ENCODE results near the gene SLC17A3.

The SLC17A3 gene, protein sequence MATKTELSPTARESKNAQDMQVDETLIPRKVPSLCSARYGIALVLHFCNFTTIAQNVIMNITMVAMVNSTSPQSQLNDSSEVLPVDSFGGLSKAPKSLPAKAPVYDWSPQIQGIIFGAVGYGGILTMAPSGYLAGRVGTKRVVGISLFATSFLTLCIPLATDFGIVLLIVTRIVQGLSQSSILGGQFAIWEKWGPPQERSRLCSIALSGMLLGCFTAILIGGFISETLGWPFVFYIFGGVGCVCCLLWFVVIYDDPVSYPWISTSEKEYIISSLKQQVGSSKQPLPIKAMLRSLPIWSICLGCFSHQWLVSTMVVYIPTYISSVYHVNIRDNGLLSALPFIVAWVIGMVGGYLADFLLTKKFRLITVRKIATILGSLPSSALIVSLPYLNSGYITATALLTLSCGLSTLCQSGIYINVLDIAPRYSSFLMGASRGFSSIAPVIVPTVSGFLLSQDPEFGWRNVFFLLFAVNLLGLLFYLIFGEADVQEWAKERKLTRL

DNA sequence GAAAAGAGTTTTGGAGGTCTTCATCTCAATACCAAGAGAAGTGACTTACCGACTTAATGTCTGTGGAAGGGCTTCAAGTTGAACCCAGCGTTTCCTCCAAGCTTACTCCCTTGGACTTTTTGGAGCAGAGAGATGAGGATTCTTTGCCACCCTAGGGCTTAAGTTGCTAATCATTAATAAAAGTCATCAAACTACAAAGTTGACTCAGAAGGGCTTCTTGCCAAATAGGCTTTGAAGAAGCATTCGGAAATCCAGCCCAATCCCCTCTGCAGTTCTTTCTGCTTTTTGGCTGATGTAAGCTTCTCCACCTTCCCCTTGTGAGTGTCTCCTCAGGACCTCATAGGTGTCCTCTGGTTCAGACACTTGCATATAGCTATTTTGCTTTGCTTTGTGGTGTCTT is at the start of gene SLC17A3:
Gene SLC17A3, minus strand, starts transcription at position 126 of the 400 bp plus-strand sequence. CDS start 5,856 bp downstream, outside the sequence.
- no peak for DNase-seq

DNA sequence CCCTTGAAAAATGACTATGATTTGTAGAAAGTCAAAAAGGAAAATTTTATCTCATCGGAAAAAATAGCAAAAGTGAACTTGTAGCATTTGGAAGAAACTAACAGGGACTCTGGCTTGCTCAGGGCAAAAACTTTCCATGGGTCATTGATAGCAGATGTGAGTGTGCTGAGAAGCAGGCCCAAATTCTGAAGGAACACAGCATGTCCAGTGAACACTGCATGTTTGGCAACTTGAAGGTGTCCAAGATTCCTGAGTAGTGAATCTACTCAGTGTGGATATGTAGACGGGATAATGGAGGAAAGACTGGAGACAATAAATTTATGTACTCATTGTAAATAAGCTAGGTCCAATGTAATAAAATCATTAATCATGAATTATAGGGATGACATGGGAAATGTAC is 48.3 kb upstream of the SLC17A3 start:
- DNase-seq, result no peak

- no peak for DNase-seq
Observed at GRCh38 chr6:25921525-25922203, 47.6 kb upstream of the SLC17A3 start.

DNA sequence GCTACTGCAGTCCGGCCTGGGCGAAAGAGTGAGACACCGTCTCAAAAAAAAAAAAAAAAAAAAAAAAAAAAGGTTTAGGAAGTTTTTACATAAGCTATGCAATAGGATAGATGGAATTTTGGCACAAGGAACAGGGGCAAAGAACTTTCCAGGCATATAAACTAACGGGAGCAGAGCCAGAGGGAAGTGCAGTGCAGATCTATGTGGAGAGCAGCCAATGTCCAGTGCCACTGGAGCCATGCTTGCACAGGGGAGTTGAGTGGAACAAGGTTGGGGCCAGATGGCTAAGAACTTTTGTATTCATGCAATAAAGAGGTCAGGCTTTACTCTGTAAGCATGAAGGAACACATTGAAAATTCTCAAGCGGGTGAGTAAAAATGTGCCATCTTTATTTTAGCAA is 45.6 kb upstream of the SLC17A3 start:
- DNase-seq, result no peak

DNA sequence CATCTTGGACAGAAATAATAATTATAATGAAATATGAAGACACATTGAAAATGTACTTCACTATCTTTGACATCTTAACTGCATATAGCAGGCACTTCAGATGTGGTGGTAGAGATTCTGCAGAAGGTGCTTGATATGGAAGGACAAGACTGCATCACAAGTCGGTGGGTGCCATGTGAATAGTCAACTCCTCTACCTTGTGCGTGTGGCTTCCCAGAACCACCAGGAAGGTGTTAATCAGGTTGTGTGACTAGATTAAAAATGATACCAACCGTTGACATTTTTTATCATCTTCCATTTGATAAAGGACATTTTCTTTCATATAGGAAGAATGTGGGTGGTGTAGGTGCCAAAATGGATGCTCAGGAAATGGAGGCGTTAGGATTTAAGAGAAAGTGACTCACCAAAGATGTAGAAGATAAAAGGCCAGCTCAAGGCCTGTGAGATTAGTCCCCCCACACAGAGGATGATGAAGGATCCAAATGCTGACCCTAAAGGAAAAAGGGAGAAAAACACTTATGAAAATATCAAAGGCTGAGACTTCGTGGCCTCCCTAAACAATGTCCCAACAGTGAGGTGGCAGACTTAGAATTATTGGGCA is 44.1 kb upstream of the SLC17A3 start:
- DNase-seq, result no peak

DNA sequence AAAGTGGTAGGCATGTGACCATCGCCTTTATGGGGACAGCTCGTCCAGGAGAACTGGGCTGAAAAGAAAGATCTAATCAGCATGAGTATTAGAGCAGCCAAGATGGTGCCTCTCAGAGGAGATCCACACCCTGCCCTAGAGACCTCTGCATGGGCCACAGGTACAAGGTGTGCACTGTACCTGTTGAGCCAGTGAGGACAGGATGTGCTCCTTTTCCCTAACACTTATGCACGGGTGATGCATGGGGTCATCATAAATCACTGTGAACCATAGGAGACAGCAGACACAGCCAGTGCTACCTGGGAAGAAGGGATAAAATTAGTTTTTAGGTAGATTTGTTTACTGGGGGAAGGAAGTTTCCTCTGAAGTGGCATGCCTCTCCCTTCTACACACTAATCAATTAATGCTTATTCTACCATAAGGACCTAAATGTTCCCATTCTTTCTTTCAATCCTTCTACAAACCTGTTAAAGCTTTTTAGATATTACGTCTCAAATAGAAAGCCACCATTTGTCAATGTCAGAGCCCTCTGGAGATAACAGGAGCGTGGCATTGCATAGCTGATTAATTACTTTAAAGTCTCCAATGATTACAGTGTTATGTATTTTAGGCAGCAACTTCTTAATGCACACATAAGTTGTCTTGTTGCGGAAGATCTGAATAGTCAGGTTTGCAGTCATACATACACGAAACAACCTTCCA is 42.9 kb upstream of the SLC17A3 start:
- DNase-seq, result no peak

DNA sequence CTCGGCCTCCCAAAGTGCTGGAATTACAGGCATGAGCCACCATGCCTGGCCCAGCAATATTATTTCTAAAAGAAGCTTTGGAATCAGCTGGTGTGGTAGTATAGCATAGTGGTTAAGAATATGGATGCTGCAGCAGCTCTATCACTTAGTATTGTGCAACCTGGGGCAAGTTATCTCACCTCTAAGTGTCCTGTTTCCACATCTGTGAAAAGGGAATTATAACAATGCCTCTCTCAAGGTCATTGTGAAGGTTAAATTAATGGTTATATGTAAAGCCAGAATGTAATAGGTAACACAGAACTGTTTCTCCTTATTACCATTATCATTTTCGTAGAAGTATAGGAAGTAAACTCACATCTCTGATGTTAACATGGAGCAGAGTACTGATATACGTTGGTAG is 42.3 kb upstream of the SLC17A3 start:
- DNase-seq, result no peak

GRCh38 chr6:25913741-25914140 is 39.7 kb upstream of the SLC17A3 start:
- no peak for DNase-seq

GRCh38 chr6:25911351-25911750 is 37.3 kb upstream of the SLC17A3 start:
- no peak for DNase-seq

GRCh38 chr6:25907475-25908014 is 33.5 kb upstream of the SLC17A3 start:
- DNase-seq, result no peak

DNA sequence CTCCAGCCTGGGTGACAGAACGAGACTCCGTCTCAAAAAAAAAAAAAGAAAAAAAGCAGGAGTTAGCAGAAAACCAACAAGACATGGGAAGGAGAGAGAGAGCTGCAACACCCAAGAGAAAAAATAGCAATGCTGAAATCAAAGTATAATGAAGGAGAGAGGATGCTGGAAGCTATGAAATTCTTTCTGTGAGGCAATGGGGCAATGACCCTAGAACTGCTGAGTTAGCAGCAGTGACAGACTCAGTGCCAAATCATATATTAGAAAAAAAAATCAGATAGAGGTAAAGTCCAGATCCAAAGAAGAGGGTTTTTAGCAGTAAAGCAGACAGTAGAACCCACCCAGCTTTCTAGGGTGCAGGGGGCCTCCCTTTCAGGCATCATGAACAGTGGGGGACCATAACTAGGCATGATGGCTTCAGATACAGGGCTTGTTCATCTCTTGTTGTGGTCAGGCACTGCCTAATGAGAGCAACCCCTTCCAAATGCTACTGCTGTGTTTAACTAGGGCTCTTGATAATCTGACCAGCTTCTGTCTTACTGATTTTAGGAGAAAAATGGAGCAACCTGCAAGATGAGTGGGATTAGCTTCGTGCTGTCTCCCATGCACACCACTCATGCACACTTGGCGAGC is 29.5 kb upstream of the SLC17A3 start:
- no peak for DNase-seq

DNA sequence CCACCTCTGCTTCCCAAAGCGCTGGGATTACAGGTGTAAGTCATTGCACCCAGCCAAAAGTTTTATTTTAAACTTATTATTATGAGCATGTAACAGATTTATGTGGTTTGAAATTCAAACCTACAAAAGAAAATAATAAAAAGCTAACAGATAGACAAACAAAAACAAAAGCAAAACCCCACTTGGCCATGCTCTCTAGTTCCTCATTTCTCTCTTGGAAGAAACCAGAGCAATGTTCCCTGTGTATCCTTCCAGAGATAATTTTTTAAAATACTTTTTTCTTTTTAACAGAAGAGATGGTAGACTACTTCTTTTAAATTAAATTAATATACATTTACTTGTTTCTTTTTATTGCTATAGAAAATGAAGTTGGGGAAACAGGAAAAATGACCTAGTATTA is 28.0 kb upstream of the SLC17A3 start:
- DNase-seq, result no peak

- DNase-seq, result no peak
Observed at GRCh38 chr6:25900843-25901242, 26.8 kb upstream of the SLC17A3 start.

- no peak for DNase-seq
Observed at GRCh38 chr6:25899580-25900408, 25.8 kb upstream of the SLC17A3 start.

- DNase-seq, result no peak
Observed at GRCh38 chr6:25899123-25899522, 25.1 kb upstream of the SLC17A3 start.

DNA sequence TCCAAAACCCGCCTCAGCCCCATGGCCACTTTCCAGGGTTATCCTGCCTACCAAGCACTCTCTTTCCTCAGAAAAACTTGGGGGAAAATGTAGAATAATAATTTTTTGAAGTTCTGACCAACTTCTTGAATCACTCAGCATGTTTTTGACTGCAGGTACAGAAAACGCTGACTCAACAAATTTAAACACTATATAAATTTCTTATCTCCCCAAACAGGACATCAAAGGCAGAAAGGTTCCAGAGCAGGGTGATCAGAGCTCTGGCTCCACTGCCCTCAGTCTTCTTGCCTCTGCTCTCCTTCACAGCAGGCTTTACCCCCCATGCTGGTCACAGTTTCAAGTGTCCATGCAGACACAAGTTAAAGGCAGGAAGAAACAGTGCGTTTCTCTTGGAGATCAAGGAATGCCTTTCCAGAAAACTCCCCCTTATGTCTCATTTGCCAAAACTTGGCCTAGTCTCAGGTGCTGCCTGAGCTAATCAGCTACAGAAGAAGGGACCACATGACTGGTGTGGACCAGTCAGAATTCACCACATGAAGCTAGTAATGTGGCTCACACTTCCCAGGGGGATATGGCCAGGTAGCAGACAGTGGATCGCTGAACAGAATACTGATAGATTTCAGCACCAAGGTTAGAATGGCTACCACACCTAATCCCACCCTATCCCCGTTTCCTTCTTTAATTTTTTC is 24.4 kb upstream of the SLC17A3 start:
- no peak for DNase-seq

- no peak for DNase-seq
Observed at GRCh38 chr6:25896252-25896651, 22.2 kb upstream of the SLC17A3 start.

- DNase-seq, result no peak
Observed at GRCh38 chr6:25895771-25896170, 21.7 kb upstream of the SLC17A3 start.

- no peak for DNase-seq
Observed at GRCh38 chr6:25893778-25894177, 19.7 kb upstream of the SLC17A3 start.

- DNase-seq, result no peak
Observed at GRCh38 chr6:25892877-25893276, 18.8 kb upstream of the SLC17A3 start.

Data from NCI-H187 treated with DMSO at 0.1 percent for 48 hours (cell line).